SK-N-SH treated with all-trans-retinoic acid at 6 μM for 48 hours (cell line): ENCODE data around the gene PLBD1.

Experiments used
- ATAC-seq: fragments of 200-7000 bp; cut with Tn5 transposase; 3 replicates; pipeline ENCODE4 v1.9.1; 2020; ENCODE audit warnings: mild to moderate bottlenecking, moderate library complexity
- ARNTL ChIP-seq: fragments of 450-650 bp; formaldehyde crosslinking; IDR thresholded peaks from 2 replicates; pipeline ENCODE4 v1.5.0; 2020; ENCODE audit warnings: low read depth, mild to moderate bottlenecking, moderate library complexity, borderline replicate concordance
- BACH2 ChIP-seq: fragments of 250-450 bp; sonication (Bioruptor Pico); IDR thresholded peaks from 2 replicates; pipeline ENCODE4 v1.9.0; 2021; ENCODE audit warnings: mild to moderate bottlenecking, borderline replicate concordance
- CSDC2 ChIP-seq: fragments of 250-450 bp; sonication (Bioruptor Pico); IDR thresholded peaks from 2 replicates; pipeline ENCODE4 v1.5.0; 2020; ENCODE audit warnings: mild to moderate bottlenecking, moderate library complexity
- CSRNP3 ChIP-seq: fragments of 250-450 bp; sonication (Bioruptor Pico); IDR thresholded peaks from 2 replicates; pipeline ENCODE4 v1.5.1; 2021; ENCODE audit warnings: mild to moderate bottlenecking, moderate library complexity
- ESRRG ChIP-seq: fragments of 250-450 bp; sonication (Bioruptor Pico); IDR thresholded peaks from 2 replicates; pipeline ENCODE4 v1.6.1; 2021; ENCODE audit warnings: mild to moderate bottlenecking
- GLIS3 ChIP-seq: fragments of 250-450 bp; sonication (Bioruptor Pico); IDR thresholded peaks from 2 replicates; pipeline ENCODE4 v1.5.0; 2020; ENCODE audit warnings: mild to moderate bottlenecking, moderate library complexity
- ISL1 ChIP-seq: fragments of 250-450 bp; sonication (Bioruptor Pico); IDR thresholded peaks from 2 replicates; pipeline ENCODE4 v2.1.2; 2022; ENCODE audit warnings: mild to moderate bottlenecking, moderate library complexity
- OSR1 ChIP-seq: fragments of 250-450 bp; sonication (Bioruptor Pico); IDR thresholded peaks from 2 replicates; pipeline ENCODE4 v1.8.0; 2022; ENCODE audit warnings: moderate library complexity, mild to moderate bottlenecking, inconsistent platforms
- PATZ1 ChIP-seq: fragments of 250-450 bp; sonication (Bioruptor Pico); IDR thresholded peaks from 2 replicates; pipeline ENCODE4 v1.8.0; 2020; ENCODE audit warnings: mild to moderate bottlenecking, moderate library complexity, borderline replicate concordance
- POU6F1 ChIP-seq: fragments of 250-450 bp; sonication (Bioruptor Pico); IDR thresholded peaks from 2 replicates; pipeline ENCODE4 v1.8.0; 2021; ENCODE audit warnings: low read depth, mild to moderate bottlenecking, moderate library complexity, borderline replicate concordance
- PPARA ChIP-seq: fragments of 250-450 bp; sonication (Bioruptor Pico); IDR thresholded peaks from 2 replicates; pipeline ENCODE4 v1.5.0; 2020; ENCODE audit warnings: mild to moderate bottlenecking, borderline replicate concordance
- RARB ChIP-seq: fragments of 250-450 bp; sonication (Bioruptor Pico); IDR thresholded peaks from 2 replicates; pipeline ENCODE4 v1.8.0; 2021; ENCODE audit warnings: mild to moderate bottlenecking, moderate library complexity
- SNAI2 ChIP-seq: fragments of 250-450 bp; sonication (Bioruptor Pico); IDR thresholded peaks from 2 replicates; pipeline ENCODE4 v1.5.0; 2020; ENCODE audit warnings: mild to moderate bottlenecking, moderate library complexity
- TOX ChIP-seq: fragments of 250-450 bp; sonication (Bioruptor Pico); IDR thresholded peaks from 2 replicates; pipeline ENCODE4 v1.8.0; 2021; ENCODE audit warnings: mild to moderate bottlenecking, moderate library complexity, borderline replicate concordance
- TSHZ2 ChIP-seq: fragments of 250-450 bp; sonication (Bioruptor Pico); IDR thresholded peaks from 2 replicates; pipeline ENCODE4 v1.5.0; 2020; ENCODE audit warnings: mild to moderate bottlenecking, moderate library complexity
- ZC3H10 ChIP-seq: fragments of 250-450 bp; sonication (Bioruptor Pico); IDR thresholded peaks from 2 replicates; pipeline ENCODE4 v1.5.1; 2021; ENCODE audit warnings: mild to moderate bottlenecking, moderate library complexity
- ZFP3 ChIP-seq: fragments of 250-450 bp; sonication (Bioruptor Pico); IDR thresholded peaks from 2 replicates; pipeline ENCODE4 v1.5.0; 2020; ENCODE audit warnings: mild to moderate bottlenecking, moderate library complexity
- ZFP30 ChIP-seq: fragments of 450-650 bp; formaldehyde crosslinking; IDR thresholded peaks from 2 replicates; pipeline ENCODE4 v1.5.0; 2022; ENCODE audit warnings: mild to moderate bottlenecking, moderate library complexity
- ZNF565 ChIP-seq: fragments of 450-650 bp; formaldehyde crosslinking; conservative IDR thresholded peaks from 2 replicates; pipeline ENCODE4 v1.5.0; 2020; ENCODE audit warnings: low read depth, mild to moderate bottlenecking, moderate library complexity
- ZNF70 ChIP-seq: fragments of 450-650 bp; formaldehyde crosslinking; IDR thresholded peaks from 2 replicates; pipeline ENCODE4 v1.5.0; 2020; ENCODE audit warnings: mild to moderate bottlenecking, moderate library complexity
- ZNF8 ChIP-seq: fragments of 450-650 bp; formaldehyde crosslinking; IDR thresholded peaks from 2 replicates; pipeline ENCODE4 v1.5.0; 2020; ENCODE audit warnings: mild to moderate bottlenecking, moderate library complexity

Gene PLBD1

GRCh38 chr12:14601692-14602478 lies 34.2 kb upstream of the PLBD1 start (continued):
- TF ChIP-seq ZFP3 (no peak), OSR1 (CRISPR knock-in tag) (no peak), ESRRG (CRISPR knock-in tag) (no peak), POU6F1 (no peak)

- ATAC-seq: no peak
- TF ChIP-seq TOX (CRISPR knock-in tag) (no peak), SNAI2 (CRISPR knock-in tag) (no peak), ZNF8 (CRISPR knock-in tag) (no peak), RARB (CRISPR knock-in tag) (no peak), ZFP3 (no peak), PPARA (CRISPR knock-in tag) (no peak), ARNTL (CRISPR knock-in tag) (no peak)
Measured at GRCh38 chr12:14597480-14597879, 29.8 kb upstream of the PLBD1 start.

GRCh38 chr12:14591719-14592118 lies 24.0 kb upstream of the PLBD1 start:
- ATAC-seq: no peak
- TF ChIP-seq ZNF565 (no peak), PPARA (CRISPR knock-in tag) (no peak), TOX (CRISPR knock-in tag) (no peak), ESRRG (CRISPR knock-in tag) (no peak), CSRNP3 (CRISPR knock-in tag) (no peak), ARNTL (CRISPR knock-in tag) (no peak), CSDC2 (no peak), ZNF70 (CRISPR knock-in tag) (no peak), SNAI2 (CRISPR knock-in tag) (no peak), POU6F1 (no peak), ZNF8 (CRISPR knock-in tag) (no peak), BACH2 (CRISPR knock-in tag) (no peak), ISL1 (CRISPR knock-in tag) (no peak), ZFP30 (CRISPR knock-in tag) (no peak), ZC3H10 (no peak), PATZ1 (no peak), RARB (CRISPR knock-in tag) (no peak), GLIS3 (CRISPR knock-in tag) (no peak), OSR1 (CRISPR knock-in tag) (no peak), TSHZ2 (CRISPR knock-in tag) (no peak)
